ENCODE data around the gene SENP1.

GRCh38 chr12:48086327-48086726, 19.6 kb downstream of the SENP1 start:
- TF ChIP-seq, protein P1, sequence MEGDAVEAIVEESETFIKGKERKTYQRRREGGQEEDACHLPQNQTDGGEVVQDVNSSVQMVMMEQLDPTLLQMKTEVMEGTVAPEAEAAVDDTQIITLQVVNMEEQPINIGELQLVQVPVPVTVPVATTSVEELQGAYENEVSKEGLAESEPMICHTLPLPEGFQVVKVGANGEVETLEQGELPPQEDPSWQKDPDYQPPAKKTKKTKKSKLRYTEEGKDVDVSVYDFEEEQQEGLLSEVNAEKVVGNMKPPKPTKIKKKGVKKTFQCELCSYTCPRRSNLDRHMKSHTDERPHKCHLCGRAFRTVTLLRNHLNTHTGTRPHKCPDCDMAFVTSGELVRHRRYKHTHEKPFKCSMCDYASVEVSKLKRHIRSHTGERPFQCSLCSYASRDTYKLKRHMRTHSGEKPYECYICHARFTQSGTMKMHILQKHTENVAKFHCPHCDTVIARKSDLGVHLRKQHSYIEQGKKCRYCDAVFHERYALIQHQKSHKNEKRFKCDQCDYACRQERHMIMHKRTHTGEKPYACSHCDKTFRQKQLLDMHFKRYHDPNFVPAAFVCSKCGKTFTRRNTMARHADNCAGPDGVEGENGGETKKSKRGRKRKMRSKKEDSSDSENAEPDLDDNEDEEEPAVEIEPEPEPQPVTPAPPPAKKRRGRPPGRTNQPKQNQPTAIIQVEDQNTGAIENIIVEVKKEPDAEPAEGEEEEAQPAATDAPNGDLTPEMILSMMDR (IDR thresholded peaks at IDR 0.05): no peak
- TF ChIP-seq POLR2A (IDR thresholded peaks at IDR 0.05): no peak
